Epithelial cell of proximal tubule (primary cell): ENCODE measurements around the gene SLC12A5. TPM values are rescaled to one million over a fixed set of nuclear protein-coding genes. Genes with fewer than 3 reads are reported as not detected.

Experiments
- DNase-seq: peaks from one replicate; pipeline ENCODE4 v3.0.0-alpha.2; 2011; ENCODE audit warnings: low read depth
- H3K4me3 ChIP-seq: 2 replicates; pipeline ENCODE4 v1.5.1; 2011; ENCODE audit warnings: low read depth, mild to moderate bottlenecking, low read length
- CTCF ChIP-seq: conservative IDR thresholded peaks from 2 replicates; pipeline ENCODE4 v1.5.1; 2012; ENCODE audit warnings: low read depth, mild to moderate bottlenecking, low read length
- total RNA-seq: library from RNA; depleted of rRNA; stranded (reverse); fragments of >200 nt; gene quantifications from 2 replicates; pipeline ENCODE4 v1.2.3, GENCODE V29; 2015

Gene SLC12A5
- total RNA-seq, 1 donor from 2014 or later: not detected

- no peak overlapping the region for H3K4me3 ChIP-seq
- no peak for DNase-seq
- no peak for TF ChIP-seq CTCF
These were observed 1.7 kb upstream of the SLC12A5 start for GRCh38 chr20:46027245-46027853.

- H3K4me3 ChIP-seq: no peak overlapping the region
- DNase-seq: no peak
- TF ChIP-seq CTCF: no peak
These were observed 905 bp upstream of the SLC12A5 start for GRCh38 chr20:46028110-46028509.

GRCh38 chr20:46030284-46031013 lies 1.4 kb downstream of the SLC12A5 start:
- TF ChIP-seq CTCF: no peak
- no peak for DNase-seq
- H3K4me3 ChIP-seq: no peak overlapping the region

- H3K4me3 ChIP-seq: no peak overlapping the region
- no peak for DNase-seq
- no peak for TF ChIP-seq CTCF
These were observed 2.1 kb downstream of the SLC12A5 start for GRCh38 chr20:46031014-46031569.

GRCh38 chr20:46031701-46032254 lies 2.8 kb downstream of the SLC12A5 start:
- DNase-seq: no peak
- H3K4me3 ChIP-seq: no peak overlapping the region
- no peak for TF ChIP-seq CTCF

- TF ChIP-seq CTCF: no peak
- H3K4me3 ChIP-seq: no peak overlapping the region
- DNase-seq: no peak
These were observed 5.0 kb downstream of the SLC12A5 start for GRCh38 chr20:46034039-46034438.

- DNase-seq: no peak
- H3K4me3 ChIP-seq: no peak overlapping the region
- no peak for TF ChIP-seq CTCF
These were observed 6.2 kb downstream of the SLC12A5 start for GRCh38 chr20:46035253-46035652.
